ENCODE measurements around the gene NLGN1.

DNA sequence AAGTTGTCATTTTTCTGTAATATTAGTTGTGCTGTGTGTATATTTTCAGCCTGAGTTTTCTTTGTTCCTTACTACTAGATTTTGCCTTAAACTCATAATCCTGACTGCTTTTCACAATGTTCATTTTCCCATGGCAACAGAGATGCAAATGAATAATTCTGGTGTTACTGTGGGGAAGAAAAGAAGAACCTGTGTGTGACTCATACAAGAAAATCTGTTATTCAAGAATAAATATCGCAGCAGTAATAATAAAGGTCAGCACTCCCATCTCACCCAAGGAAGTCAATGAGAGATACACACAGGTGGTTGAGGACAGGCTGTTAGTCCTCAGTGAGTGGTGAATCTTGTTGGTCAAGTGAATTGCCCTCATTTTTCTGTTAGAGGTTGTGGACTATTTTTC, 805.0 kb downstream of the NLGN1 start:
- TF ChIP-seq, protein P1, sequence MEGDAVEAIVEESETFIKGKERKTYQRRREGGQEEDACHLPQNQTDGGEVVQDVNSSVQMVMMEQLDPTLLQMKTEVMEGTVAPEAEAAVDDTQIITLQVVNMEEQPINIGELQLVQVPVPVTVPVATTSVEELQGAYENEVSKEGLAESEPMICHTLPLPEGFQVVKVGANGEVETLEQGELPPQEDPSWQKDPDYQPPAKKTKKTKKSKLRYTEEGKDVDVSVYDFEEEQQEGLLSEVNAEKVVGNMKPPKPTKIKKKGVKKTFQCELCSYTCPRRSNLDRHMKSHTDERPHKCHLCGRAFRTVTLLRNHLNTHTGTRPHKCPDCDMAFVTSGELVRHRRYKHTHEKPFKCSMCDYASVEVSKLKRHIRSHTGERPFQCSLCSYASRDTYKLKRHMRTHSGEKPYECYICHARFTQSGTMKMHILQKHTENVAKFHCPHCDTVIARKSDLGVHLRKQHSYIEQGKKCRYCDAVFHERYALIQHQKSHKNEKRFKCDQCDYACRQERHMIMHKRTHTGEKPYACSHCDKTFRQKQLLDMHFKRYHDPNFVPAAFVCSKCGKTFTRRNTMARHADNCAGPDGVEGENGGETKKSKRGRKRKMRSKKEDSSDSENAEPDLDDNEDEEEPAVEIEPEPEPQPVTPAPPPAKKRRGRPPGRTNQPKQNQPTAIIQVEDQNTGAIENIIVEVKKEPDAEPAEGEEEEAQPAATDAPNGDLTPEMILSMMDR (IDR thresholded peaks at IDR 0.05; ENCODE audit: poor library complexity), result no peak
- TF ChIP-seq EZH2 (IDR thresholded peaks at IDR 0.05; ENCODE audit: borderline replicate concordance) (no peak), EZH2phosphoT487 (IDR thresholded peaks at IDR 0.05; ENCODE audit: low read depth, severe bottlenecking, unreplicated experiment) (no peak)

Data from hepatocyte (in vitro differentiated cells).